Brain microvascular endothelial cell (primary cell): Measurements from ENCODE around the gene PSG1.
"Not testable (repeated sequence)": the region's sequence is repeated elsewhere in the genome, so short reads cannot be mapped to it uniquely, and the experiment has no call there.

Experiments
- DNase-seq: peaks from one replicate; pipeline ENCODE4 v3.0.0-alpha.2; 2020
- H3K27ac ChIP-seq: fragments of 250-450 bp; sonication (Bioruptor Pico); 2 replicates; pipeline ENCODE4 v1.5.1; 2020; ENCODE audit warnings: mild to moderate bottlenecking, moderate library complexity
- H3K27me3 ChIP-seq: fragments of 250-450 bp; sonication (Bioruptor Pico); replicated peaks from 2 replicates; pipeline ENCODE4 v1.5.1; 2020; ENCODE audit warnings: mild to moderate bottlenecking
- H3K36me3 ChIP-seq: fragments of 250-450 bp; sonication (Bioruptor Pico); replicated peaks from 2 replicates; pipeline ENCODE4 v1.5.1; 2020; ENCODE audit warnings: mild to moderate bottlenecking
- H3K4me3 ChIP-seq: 2 replicates; pipeline ENCODE4 v1.5.1; 2011; ENCODE audit warnings: low read depth, mild to moderate bottlenecking, control low read depth, low read length, moderate library complexity
- CTCF ChIP-seq: IDR thresholded peaks from 2 replicates; pipeline ENCODE4 v1.5.1; 2011; ENCODE audit warnings: low read depth, mild to moderate bottlenecking, moderate library complexity, low read length, control low read depth, inconsistent platforms; ENCODE audit errors: missing control alignments
- in situ Hi-C: cut with HindIII; loops from 2 replicates; pipeline ENCODE4 v1.10.0; 2017; ENCODE audit warnings: low sequenced_read_pairs, low pct_ligation_motif_present

PSG1 gene

DNA sequence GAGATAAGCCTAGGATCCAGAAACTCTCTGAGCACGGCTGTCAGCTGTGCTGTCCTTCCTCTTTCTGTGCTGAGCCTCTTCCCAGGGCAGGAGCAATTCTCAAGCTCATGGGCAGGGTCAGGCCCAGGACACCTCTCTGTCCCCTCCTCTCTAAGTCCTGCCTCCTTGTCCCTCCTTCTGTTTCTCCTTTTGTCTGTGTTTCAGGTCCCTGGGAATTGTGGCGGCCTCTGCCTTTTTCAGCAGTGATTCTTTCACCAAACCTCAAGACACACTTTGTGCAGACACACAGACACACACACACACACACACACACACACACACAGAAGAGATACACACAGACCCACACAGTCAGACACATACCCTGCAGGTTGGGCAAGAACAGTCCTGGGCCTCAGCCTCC lies at the start of gene PSG1:
Gene PSG1, minus strand, starts transcription at position 101 of the 400 bp plus-strand sequence. CDS start 132 bp downstream, outside the sequence.
- in situ Hi-C loops: no loop called here
- no peak within 1 kb of the TSS for H3K4me3 ChIP-seq
- no peak within 1 kb of the TSS for H3K27ac ChIP-seq
- no peaks in the 10 kb centered on the region for H3K36me3 ChIP-seq
- H3K27me3 ChIP-seq: no peaks in the 10 kb centered on the region
- DNase-seq: no peak
- no peak for TF ChIP-seq CTCF

DNA sequence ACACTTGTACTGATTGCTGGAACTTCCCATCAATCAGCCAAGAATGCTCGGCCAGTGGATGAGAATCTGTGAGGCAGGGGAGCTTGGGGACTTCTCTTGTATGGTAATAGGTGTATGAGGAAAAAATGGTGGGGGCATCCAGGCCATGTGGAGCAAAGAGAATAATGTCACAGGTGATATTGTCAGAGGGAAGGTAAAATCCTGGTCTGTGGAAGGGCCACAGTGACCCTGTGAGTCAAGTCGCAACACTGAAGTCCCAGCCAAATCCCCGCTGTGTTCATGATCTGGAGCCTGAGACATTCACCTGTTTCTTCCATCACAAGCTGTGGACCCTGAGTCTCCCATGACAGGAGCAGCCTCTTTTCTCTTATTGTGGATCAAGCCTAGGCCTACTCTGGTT lies 49.4 kb upstream of the PSG1 start:
- no peak for DNase-seq
- Histone ChIP-seq H3K36me3 (no peaks in the 10 kb centered on the region), H3K27ac (no peak overlapping the region), H3K4me3 (no peak overlapping the region), H3K27me3 (no peaks in the 10 kb centered on the region)
- no peak for TF ChIP-seq CTCF
- in situ Hi-C loops: no loop called here

GRCh38 chr19:42926781-42927180 lies 47.3 kb upstream of the PSG1 start:
- no peak for TF ChIP-seq CTCF
- H3K27ac ChIP-seq: no peak overlapping the region
- H3K36me3 ChIP-seq: no peaks in the 10 kb centered on the region
- H3K4me3 ChIP-seq: no peak overlapping the region
- in situ Hi-C loops: no loop called here
- H3K27me3 ChIP-seq: no peaks in the 10 kb centered on the region
- DNase-seq: no peak

- in situ Hi-C loops, H3K27ac ChIP-seq, H3K36me3 ChIP-seq, H3K27me3 ChIP-seq, H3K4me3 ChIP-seq: not testable (repeated sequence)
- peak; percentile 59 for DNase-seq
- TF ChIP-seq CTCF: peak; percentile 80
Measured at GRCh38 chr19:42923106-42923505, 43.6 kb upstream of the PSG1 start.

DNA sequence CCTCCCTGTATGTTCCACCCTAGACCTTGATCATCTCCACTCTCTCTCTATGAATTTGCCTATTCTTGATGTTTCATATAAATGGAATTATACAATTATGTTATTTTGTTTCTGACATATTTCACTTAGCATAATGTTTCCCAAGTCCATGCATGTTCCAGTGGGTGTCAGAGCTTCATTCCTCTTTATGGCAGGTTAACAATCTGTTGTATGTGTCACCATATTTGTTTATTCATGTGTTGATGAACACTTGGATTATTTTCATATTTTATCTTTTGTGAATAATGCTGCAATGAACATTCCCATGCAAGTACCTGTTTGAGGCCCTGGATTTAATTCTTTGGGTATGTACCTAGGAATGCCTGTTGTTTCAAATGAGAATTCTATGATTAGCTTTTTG lies 41.5 kb upstream of the PSG1 start:
- H3K27ac ChIP-seq, H3K4me3 ChIP-seq, H3K27me3 ChIP-seq, in situ Hi-C loops, DNase-seq, H3K36me3 ChIP-seq: not testable (repeated sequence)

- Histone ChIP-seq H3K27me3 (no peaks in the 10 kb centered on the region), H3K4me3 (no peak overlapping the region), H3K27ac (no peak overlapping the region), H3K36me3 (no peaks in the 10 kb centered on the region)
- no peak for TF ChIP-seq CTCF
- no peak for DNase-seq
- in situ Hi-C loops: no loop called here
Measured at GRCh38 chr19:42919757-42920079, 40.2 kb upstream of the PSG1 start.
